Right atrium auricular region (tissue), 2 donors: ENCODE data around the gene TTC7B. TPM values are rescaled to one million over a fixed set of nuclear protein-coding genes. Genes with fewer than 3 reads are reported as not detected.

Source experiments
- DNase-seq: peaks from one replicate; pipeline ENCODE4 v3.0.0-alpha.2; 2019; ENCODE audit warnings: low spot score
- H3K27ac ChIP-seq, 2 donors: fragments of 200-600 bp; sonication (generic); 1 replicate in 1 of 2; 2 replicates in 1 of 2; pipeline ENCODE4 v1.5.1; 2016 to 2019
- H3K27me3 ChIP-seq, 2 donors: fragments of 200-600 bp; sonication (generic); one replicate each; pipeline versions ENCODE4 v1.5.1 to v1.6.0; 2017 to 2019
- H3K36me3 ChIP-seq: fragments of 200-600 bp; sonication (generic); one replicate; pipeline ENCODE4 v1.5.1; 2016
- H3K4me1 ChIP-seq, 2 donors: fragments of 200-600 bp; sonication (generic); one replicate each; pipeline versions ENCODE4 v1.5.1 to v1.6.0; 2017 to 2019
- H3K4me3 ChIP-seq, 2 donors: fragments of 200-600 bp; sonication (generic); 1 replicate in 1 of 2; 2 replicates in 1 of 2; pipeline ENCODE4 v1.5.1; 2017 to 2019; ENCODE audit warnings: mild to moderate bottlenecking in 1 of 2, moderate library complexity in 1 of 2
- H3K9me3 ChIP-seq, 2 donors: fragments of 200-600 bp; sonication (generic); one replicate each; pipeline ENCODE4 v1.5.1; 2019
- CTCF ChIP-seq, 2 donors: fragments of 200-600 bp; sonication (generic); IDR thresholded peaks; one replicate each; pipeline ENCODE4 v1.5.1; 2019; ENCODE audit warnings: antibody characterized with exemption in 2 of 2
- total RNA-seq, 2 donors: library from RNA; depleted of rRNA; stranded (reverse); fragments of >200 nt; gene quantifications; one replicate each; pipeline ENCODE4 v1.1.0, GENCODE V29; 2016

TTC7B gene
- total RNA-seq, 2 donors from 2014 or later: 45.5 to 57.3 TPM

- H3K4me3 ChIP-seq: no peak overlapping the region
- H3K4me1 ChIP-seq: peaks cover 0 to 37% of the 10 kb centered on the region in 2 donors
- no peak for TF ChIP-seq CTCF (IDR thresholded peaks at IDR 0.05)
- no peaks in the 10 kb centered on the region for H3K27me3 ChIP-seq
- H3K36me3 ChIP-seq: no peaks in the 10 kb centered on the region
- peak overlapping the region; percentile 73 to 88 for H3K27ac ChIP-seq
- no peak for DNase-seq
- H3K9me3 ChIP-seq: no peaks in the 10 kb centered on the region
Observed at GRCh38 chr14:90663140-90663539, 153.1 kb downstream of the TTC7B start.

- H3K27ac ChIP-seq: peak overlapping the region; percentile 47 to 88
- no peaks in the 10 kb centered on the region for H3K27me3 ChIP-seq
- peaks cover 2% of the 10 kb centered on the region for H3K36me3 ChIP-seq
- DNase-seq: no peak
- TF ChIP-seq CTCF (IDR thresholded peaks at IDR 0.05): no peak
- H3K4me3 ChIP-seq: no peak overlapping the region
- no peaks in the 10 kb centered on the region for H3K9me3 ChIP-seq
- H3K4me1 ChIP-seq: peaks cover 0 to 41% of the 10 kb centered on the region in 2 donors
Observed at GRCh38 chr14:90661866-90662265, 154.4 kb downstream of the TTC7B start.

GRCh38 chr14:90660865-90661570, 155.2 kb downstream of the TTC7B start:
- Histone ChIP-seq H3K27me3 (no peaks in the 10 kb centered on the region), H3K4me3 (no peak overlapping the region), H3K36me3 (peaks cover 5% of the 10 kb centered on the region), H3K9me3 (no peaks in the 10 kb centered on the region), H3K27ac (peak overlapping the region; percentile 62 to 88), H3K4me1 (peaks cover 0 to 46% of the 10 kb centered on the region in 2 donors)
- no peak for DNase-seq
- TF ChIP-seq CTCF (IDR thresholded peaks at IDR 0.05): no peak

GRCh38 chr14:90659156-90659555, 157.1 kb downstream of the TTC7B start:
- TF ChIP-seq CTCF (IDR thresholded peaks at IDR 0.05): no peak
- H3K4me3 ChIP-seq: no peak overlapping the region
- peaks cover 5% of the 10 kb centered on the region for H3K36me3 ChIP-seq
- H3K27me3 ChIP-seq: no peaks in the 10 kb centered on the region
- H3K4me1 ChIP-seq: peaks cover 0 to 36% of the 10 kb centered on the region in 2 donors
- no peak for DNase-seq
- no peaks in the 10 kb centered on the region for H3K9me3 ChIP-seq
- H3K27ac ChIP-seq: no peak overlapping the region

- H3K27ac ChIP-seq: no peak overlapping the region
- H3K36me3 ChIP-seq: peaks cover 8% of the 10 kb centered on the region
- no peak for TF ChIP-seq CTCF (IDR thresholded peaks at IDR 0.05)
- H3K4me1 ChIP-seq: peaks cover 0 to 36% of the 10 kb centered on the region in 2 donors
- H3K4me3 ChIP-seq: no peak overlapping the region
- H3K9me3 ChIP-seq: no peaks in the 10 kb centered on the region
- H3K27me3 ChIP-seq: no peaks in the 10 kb centered on the region
- DNase-seq: no peak
Observed at GRCh38 chr14:90658541-90658967, 157.7 kb downstream of the TTC7B start.

- no peak for TF ChIP-seq CTCF (IDR thresholded peaks at IDR 0.05)
- H3K27me3 ChIP-seq: no peaks in the 10 kb centered on the region
- DNase-seq: no peak
- H3K9me3 ChIP-seq: no peaks in the 10 kb centered on the region
- H3K36me3 ChIP-seq: peaks cover 18% of the 10 kb centered on the region
- H3K4me1 ChIP-seq: peaks cover 0 to 32% of the 10 kb centered on the region in 2 donors
- H3K4me3 ChIP-seq: no peak overlapping the region
- H3K27ac ChIP-seq: peak overlapping the region; percentile 40 to 65
Observed at GRCh38 chr14:90656973-90657372, 159.3 kb downstream of the TTC7B start.
